ENCODE results near the gene C6orf120. TPM values are rescaled to one million over a fixed set of nuclear protein-coding genes. Genes with fewer than 3 reads are reported as not detected.

The C6orf120 gene
- total and polyA plus RNA-seq, 9 of the 15 experiments (the other 6 are each of a cell fraction or from before 2014, with no cell fraction given): 7.7 to 44.9 (median 34.8) TPM

GRCh38 chr6:169723200-169723909 lies 21.4 kb downstream of the C6orf120 start (continued):
- no peak for TF ChIP-seq FOXM1 (IDR thresholded peaks at IDR 0.05; ENCODE audit: low read depth)
- no peak for TF ChIP-seq FOXM1 (CRISPR knock-in tag; IDR thresholded peaks at IDR 0.05; ENCODE audit: low read depth)
- TF ChIP-seq TRIM28 (IDR thresholded peaks at IDR 0.05): peak; percentile 43; the same call in 1 of the 2 replicates
- peak; percentile 60 for TF ChIP-seq ZBTB40 (IDR thresholded peaks at IDR 0.05)
- no peak for TF ChIP-seq ZBTB40 (CRISPR knock-in tag; IDR thresholded peaks at IDR 0.05)
- TF ChIP-seq PREB (CRISPR knock-in tag; IDR thresholded peaks at IDR 0.05): 0 out of 2 replicates have a peak, but pooled peaks have one; percentile 88
- TF ChIP-seq CHD1 (IDR thresholded peaks at IDR 0.05; ENCODE audit: low read length): peak; percentile 88
- TF ChIP-seq GATAD2B (IDR thresholded peaks at IDR 0.05; ENCODE audit: borderline replicate concordance): peak; percentile 86
- no peak for TF ChIP-seq CHD2 (IDR thresholded peaks at IDR 0.05; ENCODE audit: low read depth, low read length)
- no peak for TF ChIP-seq SLC30A9 (CRISPR knock-in tag; IDR thresholded peaks at IDR 0.05)
- no peak for TF ChIP-seq ID3 (CRISPR knock-in tag; IDR thresholded peaks at IDR 0.05)
- no peak for TF ChIP-seq ID3 (tag; IDR thresholded peaks at IDR 0.05)
- no peak for TF ChIP-seq CREM (IDR thresholded peaks at IDR 0.05; ENCODE audit: low read depth)
- TF ChIP-seq SAFB (IDR thresholded peaks at IDR 0.05; ENCODE audit: borderline replicate concordance, low read depth, low read length): peak; percentile 54; the same call in 1 of the 2 replicates
- TF ChIP-seq HDAC2 (IDR thresholded peaks at IDR 0.05): no peak
- TF ChIP-seq ZNF3 (CRISPR knock-in tag; IDR thresholded peaks at IDR 0.05): no peak
- no peak for TF ChIP-seq HNRNPH1 (optimal IDR thresholded peaks at IDR 0.05; ENCODE audit: low read depth, low read length)
- no peak for TF ChIP-seq THRA (IDR thresholded peaks at IDR 0.05)

Measured in K562 (cell line).